ENCODE data around the gene HAL.

GRCh38 chr12:96041181-96041580 lies 45.0 kb upstream of the HAL start:
- TF ChIP-seq CTCF (IDR thresholded peaks at IDR 0.05) (no peak), POLR2A (IDR thresholded peaks at IDR 0.05) (no peak)

Measured in gastroesophageal sphincter (tissue), 3 donors.